ENCODE data around the gene PPIF. TPM values are rescaled to one million over a fixed set of nuclear protein-coding genes. Genes with fewer than 3 reads are reported as not detected.

The PPIF gene
- total and polyA plus RNA-seq, 2 of the 13 experiments (the other 11 are each of a cell fraction or from before 2014, with no cell fraction given), result 147 to 157 TPM

GRCh38 chr10:79336276-79336675 is 11.0 kb upstream of the PPIF start:
- H3K27ac ChIP-seq (ENCODE audit: extremely low read length, insufficient read depth, low read length), result peak overlapping the region; percentile 98
- ChIA-PET CTCF (ENCODE audit: low intra/inter-chr PET ratio, low total read pairs) (no interaction called here), POLR2A (interaction anchor here (0.6 to 5.3 kb wide), 11 partner anchors 11 to 48 kb away, joined by 3 to 134 read pairs (median 6); partner anchors contain the start of gene PPIF)
- H3K4me3 ChIP-seq (replicated peaks in 1 of 3; ENCODE audit: insufficient read depth in 1 of 3, low read depth in 2 of 3, low read length in 3 of 3), result peak overlapping the region in 1 of 3 experiments; percentile 66; a peak in 2 of 6 replicates
- TSS peak; percentile 92 for BruUV-seq (replicated peaks)
- no peak for FAIRE-seq
- H3K4me1 ChIP-seq (ENCODE audit: insufficient read depth, low read length), result peaks cover 72% of the 10 kb centered on the region
- no peaks in the 10 kb centered on the region for H3K79me2 ChIP-seq (ENCODE audit: insufficient read depth, low read length)
- H2AFZ ChIP-seq (ENCODE audit: low read length), result no peak overlapping the region
- H3K9me3 ChIP-seq (ENCODE audit: low read length), result no peaks in the 10 kb centered on the region
- TF ChIP-seq MATR3 (CRISPR knock-in tag; IDR thresholded peaks at IDR 0.05) (0 out of 2 replicates have a peak, but pooled peaks have one; percentile 26), MAFG (CRISPR knock-in tag; IDR thresholded peaks at IDR 0.05) (no peak)
- peak overlapping the region; percentile 84 for H3K9ac ChIP-seq (ENCODE audit: insufficient read depth, low read depth, low read length)
- no peak; the same call in 2 of the 3 replicates for ATAC-seq
- WGBS (ENCODE audit: low lambda C conversion rate), result 60% methylated on average over 3 of the region's 3 CpGs
- H3K27me3 ChIP-seq (ENCODE audit: control insufficient read depth in 1 of 2, insufficient read depth in 2 of 2, low read length in 2 of 2), result no peaks in the 10 kb centered on the region
- H3K4me2 ChIP-seq (ENCODE audit: low read depth, low read length), result peak overlapping the region; percentile 85
- in situ Hi-C loops (cut with HindIII; ENCODE audit: extremely low pct_ligation_motif_present, low pct_unique_long_range_greater_than_20kb), result no loop called here
- no peaks in the 10 kb centered on the region for H3K36me3 ChIP-seq (replicated peaks in 1 of 2; ENCODE audit: control insufficient read depth in 1 of 2, insufficient read depth in 2 of 2, low read length in 2 of 2)
- DNase-seq (ENCODE audit: low spot score), result no peak
- no peaks in the 10 kb centered on the region for H4K20me1 ChIP-seq (ENCODE audit: insufficient read depth, low read length)
- intact Hi-C loops (cut with micrococcal nuclease; ENCODE audit: unreplicated experiment), result no loop called here

DNA sequence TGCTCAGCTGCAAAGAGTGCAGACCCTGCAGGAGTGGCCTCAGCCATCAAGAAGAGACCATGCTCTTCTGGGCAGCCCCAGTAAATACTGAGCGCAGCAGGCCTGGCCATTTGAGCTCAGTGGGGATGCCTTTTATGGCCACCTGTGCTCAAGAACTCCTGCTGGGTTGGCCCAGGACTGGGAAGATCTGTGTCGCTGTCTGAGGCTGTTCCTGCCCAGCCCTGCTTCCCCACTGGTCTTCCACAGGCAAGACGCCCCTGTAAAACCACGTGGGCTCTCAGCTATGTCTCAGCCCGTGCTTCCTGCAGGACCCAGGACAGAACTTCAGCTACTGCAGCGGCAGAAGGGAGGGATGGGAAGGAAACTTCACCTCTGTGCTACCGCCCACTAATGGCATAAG is 10.5 kb upstream of the PPIF start:
- intact Hi-C loops (cut with micrococcal nuclease; ENCODE audit: unreplicated experiment) (no loop called here), in situ Hi-C loops (cut with HindIII; ENCODE audit: extremely low pct_ligation_motif_present, low pct_unique_long_range_greater_than_20kb) (no loop called here)
- POLR2A ChIA-PET, result interaction anchor here (0.8 to 5.3 kb wide), 6 partner anchors 10 to 43 kb away, joined by 3 to 134 read pairs (median 4); partner anchors contain the start of gene PPIF
- BruUV-seq (replicated peaks), result no TSS peak
- DNase-seq (ENCODE audit: low spot score) (no peak), ATAC-seq (no peak), FAIRE-seq (no peak)
- Histone ChIP-seq H3K9me3 (ENCODE audit: low read length) (no peaks in the 10 kb centered on the region), H4K20me1 (ENCODE audit: insufficient read depth, low read length) (no peaks in the 10 kb centered on the region), H3K27ac (ENCODE audit: extremely low read length, insufficient read depth, low read length) (peak overlapping the region; percentile 98), H3K4me2 (ENCODE audit: low read depth, low read length) (peak overlapping the region; percentile 85; the same call in 1 of the 2 replicates), H3K9ac (ENCODE audit: insufficient read depth, low read depth, low read length) (peak overlapping the region; percentile 84), H3K4me3 (replicated peaks in 1 of 3; ENCODE audit: insufficient read depth in 1 of 3, low read depth in 2 of 3, low read length in 3 of 3) (no peak overlapping the region), H3K27me3 (ENCODE audit: control insufficient read depth in 1 of 2, insufficient read depth in 2 of 2, low read length in 2 of 2) (no peaks in the 10 kb centered on the region), H3K4me1 (ENCODE audit: insufficient read depth, low read length) (peaks cover 70% of the 10 kb centered on the region), H2AFZ (ENCODE audit: low read length) (no peak overlapping the region), H3K36me3 (replicated peaks in 1 of 2; ENCODE audit: control insufficient read depth in 1 of 2, insufficient read depth in 2 of 2, low read length in 2 of 2) (no peaks in the 10 kb centered on the region), H3K79me2 (ENCODE audit: insufficient read depth, low read length) (no peaks in the 10 kb centered on the region)
- CTCF ChIA-PET (ENCODE audit: low intra/inter-chr PET ratio, low total read pairs), result no interaction called here
- TF ChIP-seq RBM39 (IDR thresholded peaks at IDR 0.05; ENCODE audit: low read depth, low read length, poor library complexity, severe bottlenecking) (no peak), ZNF678 (CRISPR knock-in tag; IDR thresholded peaks at IDR 0.05) (no peak), ZNF792 (CRISPR knock-in tag; IDR thresholded peaks at IDR 0.05) (no peak), TOE1 (CRISPR knock-in tag; IDR thresholded peaks at IDR 0.05) (no peak), RFXANK (CRISPR knock-in tag; IDR thresholded peaks at IDR 0.05) (no peak), ZFP91 (CRISPR knock-in tag; IDR thresholded peaks at IDR 0.05; ENCODE audit: borderline replicate concordance) (no peak), GFI1 (CRISPR knock-in tag; IDR thresholded peaks at IDR 0.05; ENCODE audit: borderline replicate concordance) (no peak)
- WGBS (ENCODE audit: low lambda C conversion rate), result 94% methylated on average over 5 of the region's 7 CpGs

Measured in HepG2 (cell line).